Panc1 (cell line): Measurements from ENCODE around the gene RGS3.

ENCODE experiments used
- CTCF ChIP-seq: fragments of 450-650 bp; IDR thresholded peaks from 2 replicates; pipeline ENCODE4 v1.5.1; 2017; ENCODE audit warnings: mild to moderate bottlenecking
- POLR2AphosphoS5 ChIP-seq: IDR thresholded peaks from 2 replicates; pipeline ENCODE4 v1.6.1; 2012; ENCODE audit warnings: mild to moderate bottlenecking, low read depth, low read length, moderate library complexity
- REST ChIP-seq, 2 experiments: IDR thresholded peaks; 2 replicates each; pipeline ENCODE4 v1.6.1; 2011 to 2012; ENCODE audit warnings: low read depth in 2 of 2, control low read depth in 1 of 2, low read length in 1 of 2, mild to moderate bottlenecking in 1 of 2, moderate library complexity in 1 of 2; ENCODE audit not compliant: insufficient read depth in 1 of 2
- SIN3A ChIP-seq: IDR thresholded peaks from 2 replicates; pipeline ENCODE4 v1.6.1; 2012; ENCODE audit warnings: low read depth, mild to moderate bottlenecking, low read length, moderate library complexity, borderline replicate concordance; ENCODE audit not compliant: insufficient read depth

GRCh38 chr9:113589407-113589806 is 125.9 kb downstream of the RGS3 start:
- TF ChIP-seq CTCF (no peak), POLR2AphosphoS5 (no peak), REST (IDR thresholded peaks at IDR 0.05; ENCODE audit: insufficient read depth in 1 of 2, low read depth in 2 of 2, low read length in 1 of 2) (no peak), SIN3A (no peak)
